H1 (cell line): ENCODE data around the gene UBE2E2. TPM values are rescaled to one million over a fixed set of nuclear protein-coding genes. Genes with fewer than 3 reads are reported as not detected.

Source experiments
- CTCF ChIA-PET: fragments of 300-600 bp; sonication (Branson Sonifier 250); formaldehyde crosslinking; loops from one replicate; lab custom pipeline; 2021; ENCODE audit not compliant: partially characterized antibody; lab: Charles Lee
- POLR2A ChIA-PET: fragments of 300-600 bp; sonication (Branson Sonifier 250); formaldehyde crosslinking; loops from one replicate; lab custom pipeline; 2021; ENCODE audit warnings: inconsistent platforms; ENCODE audit not compliant: partially characterized antibody; lab: Charles Lee
- DNase-seq, 2 experiments: peaks; one replicate each; pipeline versions ENCODE4 v3.0.0 to v3.0.0-alpha.2; 2010 to 2022; ENCODE audit warnings: low spot score in 2 of 2, low read depth in 1 of 2, mixed read lengths in 1 of 2
- FAIRE-seq: peaks from 2 replicates; lab custom pipeline; 2011; peaks lifted over from hg19 to GRCh38; lab: Jason Lieb, UNC
- H2AFZ ChIP-seq: 2 replicates; pipeline ENCODE4 v1.8.1; 2012; ENCODE audit warnings: low read length, inconsistent platforms
- H2AK5ac ChIP-seq: 2 replicates; pipeline ENCODE4 v1.6.1; 2013; ENCODE audit warnings: low read depth, low read length
- H2BK120ac ChIP-seq: replicated peaks from 2 replicates; pipeline ENCODE3; 2013; ENCODE audit warnings: low read depth, low read length, inconsistent platforms
- H2BK12ac ChIP-seq: 2 replicates; pipeline ENCODE4 v1.6.1; 2013; ENCODE audit warnings: low read depth, low read length
- H2BK15ac ChIP-seq: 2 replicates; pipeline ENCODE4 v1.6.1; 2013; ENCODE audit warnings: low read length
- H2BK20ac ChIP-seq: 2 replicates; pipeline ENCODE4 v1.6.1; 2013; ENCODE audit warnings: low read length
- H2BK5ac ChIP-seq: 2 replicates; pipeline ENCODE4 v1.6.1; 2013; ENCODE audit warnings: low read depth, low read length
- H3K14ac ChIP-seq: 2 replicates; pipeline ENCODE4 v1.6.1; 2013; ENCODE audit warnings: inconsistent platforms; ENCODE audit not compliant: insufficient read length
- H3K18ac ChIP-seq: 2 replicates; pipeline ENCODE4 v1.6.1; 2013; ENCODE audit warnings: low read length; ENCODE audit errors: extremely low read depth
- H3K23ac ChIP-seq: 2 replicates; pipeline ENCODE4 v1.6.1; 2013; ENCODE audit warnings: inconsistent platforms; ENCODE audit not compliant: insufficient read length
- H3K23me2 ChIP-seq: 2 replicates; pipeline ENCODE4 v1.6.1; 2013; ENCODE audit warnings: low read depth, low read length
- H3K27ac ChIP-seq: 2 replicates; pipeline ENCODE4 v1.6.1; 2011; ENCODE audit warnings: low read depth, low read length, inconsistent platforms
- H3K27me3 ChIP-seq, 4 experiments: replicated peaks in 1 of 4; 1 replicate in 1 of 4; 2 replicates in 3 of 4; pipeline versions ENCODE4 v1.6.1 to v1.8.1; 2011 to 2013; ENCODE audit warnings: low read length in 3 of 4, mild to moderate bottlenecking in 3 of 4, inconsistent platforms in 2 of 4, mixed read lengths in 2 of 4, moderate library complexity in 1 of 4; ENCODE audit not compliant: control insufficient read depth in 3 of 4, insufficient read depth in 3 of 4; ENCODE audit errors: extremely low read depth in 1 of 4
- H3K36me3 ChIP-seq, 4 experiments: 2 replicates each; pipeline versions ENCODE4 v1.6.1 to v1.8.1; 2011 to 2013; ENCODE audit warnings: mild to moderate bottlenecking in 4 of 4, low read length in 3 of 4, moderate library complexity in 2 of 4, control low read depth in 1 of 4, inconsistent platforms in 1 of 4; ENCODE audit not compliant: insufficient read depth in 4 of 4, control insufficient read depth in 2 of 4
- H3K4ac ChIP-seq: replicated peaks from 2 replicates; pipeline ENCODE3; 2013; ENCODE audit warnings: low read length, low read depth, mixed read lengths, inconsistent platforms; ENCODE audit not compliant: insufficient read length
- H3K4me1 ChIP-seq, 4 experiments: replicated peaks in 1 of 4; 1 replicate in 1 of 4; 2 replicates in 3 of 4; pipeline versions ENCODE4 v1.6.1 to v1.8.1; 2011 to 2013; ENCODE audit warnings: low read length in 3 of 4, inconsistent platforms in 2 of 4, mixed read lengths in 1 of 4; ENCODE audit not compliant: insufficient read depth in 4 of 4, control insufficient read depth in 3 of 4
- H3K4me2 ChIP-seq, 2 experiments: 2 replicates each; pipeline versions ENCODE4 v1.6.1 to v1.8.1; 2011 to 2013; ENCODE audit warnings: low read depth in 2 of 2, low read length in 2 of 2, control low read depth in 1 of 2, inconsistent platforms in 1 of 2, mild to moderate bottlenecking in 1 of 2; ENCODE audit not compliant: insufficient read depth in 1 of 2
- H3K4me3 ChIP-seq, 4 experiments: fragments of 200-600, 300-600 bp in 1 of 4; sonication (generic), shearing (Covaris generic), sonication (Bioruptor Twin) in 1 of 4; 2 replicates each; pipeline versions ENCODE4 v1.5.1 to v1.8.1; 2011 to 2016; ENCODE audit warnings: low read length in 4 of 4, low read depth in 3 of 4, control low read depth in 2 of 4, inconsistent platforms in 2 of 4, mild to moderate bottlenecking in 2 of 4, mixed read lengths in 1 of 4, moderate library complexity in 1 of 4; ENCODE audit not compliant: insufficient read depth in 2 of 4; ENCODE audit errors: extremely low read depth in 1 of 4
- H3K56ac ChIP-seq: replicated peaks from 2 replicates; pipeline ENCODE3; 2013; ENCODE audit warnings: low read depth, mild to moderate bottlenecking, mixed read lengths, low read length, inconsistent platforms; ENCODE audit not compliant: insufficient read length
- H3K79me1 ChIP-seq: 2 replicates; pipeline ENCODE4 v1.6.1; 2013; ENCODE audit warnings: low read depth, low read length, control low read depth
- H3K79me2 ChIP-seq, 2 experiments: 2 replicates each; pipeline versions ENCODE4 v1.6.1 to v1.8.1; 2012 to 2013; ENCODE audit warnings: low read length in 2 of 2, mild to moderate bottlenecking in 2 of 2, inconsistent platforms in 1 of 2; ENCODE audit not compliant: insufficient read depth in 2 of 2, control insufficient read depth in 1 of 2
- H3K9ac ChIP-seq, 4 experiments: replicated peaks in 1 of 4; 1 replicate in 1 of 4; 2 replicates in 3 of 4; pipeline versions ENCODE4 v1.6.1 to v1.8.1; 2011 to 2013; ENCODE audit warnings: low read depth in 3 of 4, low read length in 3 of 4, control low read depth in 2 of 4, mild to moderate bottlenecking in 2 of 4, moderate library complexity in 2 of 4, inconsistent platforms in 1 of 4; ENCODE audit errors: extremely low read depth in 1 of 4
- H3K9me3 ChIP-seq, 2 experiments: 2 replicates each; pipeline versions ENCODE4 v1.6.1 to v1.8.1; 2012 to 2013; ENCODE audit warnings: mild to moderate bottlenecking in 2 of 2, moderate library complexity in 2 of 2, control low read depth in 1 of 2, inconsistent platforms in 1 of 2, low read depth in 1 of 2, low read length in 1 of 2, mixed read lengths in 1 of 2; ENCODE audit not compliant: insufficient read depth in 2 of 2
- H4K20me1 ChIP-seq, 2 experiments: replicated peaks in 1 of 2; 2 replicates each; pipeline versions ENCODE3 to v1.8.1; 2011 to 2013; ENCODE audit warnings: inconsistent platforms in 2 of 2, low read length in 2 of 2, mild to moderate bottlenecking in 1 of 2; ENCODE audit not compliant: insufficient read depth in 2 of 2, control insufficient read depth in 1 of 2
- H4K5ac ChIP-seq: 2 replicates; pipeline ENCODE4 v1.6.1; 2013; ENCODE audit warnings: low read length, low read depth, mixed read lengths, inconsistent platforms; ENCODE audit not compliant: insufficient read length
- H4K8ac ChIP-seq: 2 replicates; pipeline ENCODE4 v1.8.0; 2013; ENCODE audit warnings: mild to moderate bottlenecking, moderate library complexity, low read length, inconsistent platforms; ENCODE audit not compliant: insufficient read depth; ENCODE audit errors: extremely low read depth
- H4K91ac ChIP-seq: replicated peaks from 2 replicates; pipeline ENCODE3; 2013; ENCODE audit warnings: low read length, mixed read lengths, inconsistent platforms; ENCODE audit not compliant: insufficient read length
- ASH2L ChIP-seq: fragments of 200-600, 300-600 bp; sonication (generic); IDR thresholded peaks from one replicate; pipeline ENCODE4 v1.7.1; 2017; ENCODE audit warnings: low read length
- CEBPB ChIP-seq: IDR thresholded peaks from 2 replicates; pipeline ENCODE4 v1.6.1; 2012; ENCODE audit warnings: low read depth, low read length
- EGR1 ChIP-seq: IDR thresholded peaks from 2 replicates; pipeline ENCODE4 v1.6.1; 2011; ENCODE audit warnings: low read depth, low read length, borderline replicate concordance
- JUN ChIP-seq: IDR thresholded peaks from 2 replicates; pipeline ENCODE4 v1.6.1; 2011; ENCODE audit warnings: low read depth, mild to moderate bottlenecking, improper control_type of control experiment, low read length
- KDM4A ChIP-seq: IDR thresholded peaks from one replicate; pipeline ENCODE4 v1.7.1; 2012; ENCODE audit warnings: low read depth, mild to moderate bottlenecking, moderate library complexity, low read length, inconsistent platforms; ENCODE audit not compliant: severe bottlenecking
- SIN3A ChIP-seq, 2 experiments: IDR thresholded peaks in 1 of 2; conservative IDR thresholded peaks in 1 of 2; 2 replicates each; pipeline ENCODE4 v1.6.1; 2011 to 2012; ENCODE audit warnings: low read length in 2 of 2, improper control_type of control experiment in 1 of 2, low read depth in 1 of 2, mild to moderate bottlenecking in 1 of 2
- TCF12 ChIP-seq: IDR thresholded peaks from 2 replicates; pipeline ENCODE4 v1.6.1; 2011; ENCODE audit warnings: low read depth, mild to moderate bottlenecking, low read length
- ZNF274 ChIP-seq: IDR thresholded peaks from 2 replicates; pipeline ENCODE4 v1.7.0; 2012; ENCODE audit warnings: low read length, borderline replicate concordance; ENCODE audit errors: extremely low read depth
- WGBS, 2 experiments: shearing (Covaris generic) in 1 of 2; methylation state at CpG; one replicate each; pipeline versions ENCODE4 v1.1.6 to v1.1.7; 2013 to 2015; ENCODE audit warnings: low lambda C conversion rate in 2 of 2, mixed read lengths in 2 of 2, inconsistent platforms in 1 of 2, low coverage in 1 of 2, missing lambda C conversion rate in 1 of 2; ENCODE audit not compliant: insufficient replicate concordance in 2 of 2, insufficient coverage in 1 of 2, insufficient read length in 1 of 2; ENCODE audit errors: extremely low coverage in 1 of 2, missing lambda C conversion rate in 1 of 2; 5-methylcytosine and 5-hydroxymethylcytosine counted together
- polyA plus RNA-seq, 7 experiments: library from polyadenylated mRNA; depleted of rRNA in 3 of 7; stranded (reverse) in 5 of 7; unstranded in 2 of 7; fragments of >200 nt in 5 of 7; fragments of 200-250 nt in 2 of 7; gene quantifications; 1 replicate in 5 of 7; 2 replicates in 1 of 7; 4 replicates in 1 of 7; pipeline versions ENCODE4 v1.2.1 to v1.2.3, GENCODE V29; 2011 to 2013; ENCODE audit warnings: missing spikeins in 2 of 7, mixed read lengths in 2 of 7
- total RNA-seq: library from RNA; stranded (reverse); fragmentation: NEBNext Ultra II Directional; extraction: Animal tissue kit (Norgen Biotek cat#: 25700); gene quantifications from 2 replicates; pipeline ENCODE4 v1.2.1, GENCODE V29; 2021
- TF ChIP-seq, protein P1 (sequence below): IDR thresholded peaks from 2 replicates; pipeline ENCODE4 v1.6.1; 2012; ENCODE audit warnings: low read length, inconsistent platforms
- TF ChIP-seq, protein P2 (sequence below): IDR thresholded peaks from 2 replicates; pipeline ENCODE4 v1.6.1; 2012; ENCODE audit warnings: inconsistent platforms
- TF ChIP-seq, protein P3 (sequence below): IDR thresholded peaks from 2 replicates; pipeline ENCODE4 v1.6.1; 2012; ENCODE audit warnings: inconsistent platforms

Gene UBE2E2
- total and polyA plus RNA-seq, 2 of the 8 experiments (the other 6 are each of a cell fraction or from before 2014, with no cell fraction given) = 57.6 to 70.6 TPM

DNA sequence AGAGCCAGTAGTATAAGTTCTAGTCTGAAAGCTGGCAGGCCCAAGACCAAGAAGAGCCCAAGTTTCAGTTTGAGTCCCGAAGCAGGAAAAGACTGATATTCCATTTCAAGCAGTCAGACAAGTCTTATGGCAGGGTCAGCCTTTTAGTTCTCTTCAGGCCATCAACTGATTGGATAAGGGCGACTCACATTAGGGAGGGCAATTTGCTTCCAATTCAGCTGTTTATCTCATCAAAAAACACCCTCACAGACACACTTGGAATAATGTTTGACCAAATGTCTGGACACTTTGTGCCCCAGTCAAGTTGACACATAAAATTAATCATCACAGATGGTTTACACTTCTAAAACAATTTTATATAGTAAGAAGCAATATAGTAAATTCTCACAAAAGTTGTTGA lies 69.7 kb downstream of the UBE2E2 start:
- WGBS, 2 experiments = 98% methylated on average over 2 of the region's 2 CpGs; no CpG with 5 or more reads in 1 of the 2 experiments
- ChIA-PET CTCF (no interaction called here), POLR2A (no interaction called here)
- Histone ChIP-seq H4K91ac (no peak overlapping the region), H2BK15ac (no peak overlapping the region), H4K5ac (no peak overlapping the region), H3K4me1 (no peaks in the 10 kb centered on the region; a peak in 1 of 7 replicates), H2BK5ac (no peak overlapping the region), H3K27me3 (no peaks in the 10 kb centered on the region), H3K36me3 (peaks cover 0 to 14% (median 0%) of the 10 kb centered on the region in 4 experiments; a peak in 1 of 8 replicates), H3K4me3 (no peak overlapping the region), H4K20me1 (no peaks in the 10 kb centered on the region), H2BK20ac (no peak overlapping the region), H3K79me2 (0 out of 4 replicates have a peak, but pooled peaks cover 0 to 5% of the 10 kb centered on the region in 2 experiments), H3K4ac (no peak overlapping the region), H4K8ac (no peak overlapping the region), H3K9me3 (peaks cover 0 to 23% of the 10 kb centered on the region in 2 experiments; a peak in 2 of 4 replicates), H2AFZ (no peak overlapping the region), H2AK5ac (no peak overlapping the region), H3K14ac (no peak overlapping the region), H3K18ac (no peak overlapping the region), H3K9ac (no peak overlapping the region), H2BK12ac (no peak overlapping the region), H2BK120ac (no peak overlapping the region), H3K79me1 (no peaks in the 10 kb centered on the region; the same call in none of the 2 replicates), H3K56ac (no peak overlapping the region), H3K4me2 (no peak overlapping the region), H3K27ac (no peak overlapping the region), H3K23ac (no peak overlapping the region), H3K23me2 (no peaks in the 10 kb centered on the region)
- DNase-seq = no peak
- FAIRE-seq = no peak
- TF ChIP-seq CEBPB (no peak), JUN (no peak), ZNF274 (no peak), ASH2L (no peak), SIN3A (conservative IDR thresholded peaks at IDR 0.05 in 1 of 2, IDR thresholded peaks at IDR 0.05 in 1 of 2; ENCODE audit: low read depth in 1 of 2, low read length in 2 of 2) (no peak), KDM4A (no peak), EGR1 (no peak), TCF12 (no peak)
- TF ChIP-seq, protein P1, sequence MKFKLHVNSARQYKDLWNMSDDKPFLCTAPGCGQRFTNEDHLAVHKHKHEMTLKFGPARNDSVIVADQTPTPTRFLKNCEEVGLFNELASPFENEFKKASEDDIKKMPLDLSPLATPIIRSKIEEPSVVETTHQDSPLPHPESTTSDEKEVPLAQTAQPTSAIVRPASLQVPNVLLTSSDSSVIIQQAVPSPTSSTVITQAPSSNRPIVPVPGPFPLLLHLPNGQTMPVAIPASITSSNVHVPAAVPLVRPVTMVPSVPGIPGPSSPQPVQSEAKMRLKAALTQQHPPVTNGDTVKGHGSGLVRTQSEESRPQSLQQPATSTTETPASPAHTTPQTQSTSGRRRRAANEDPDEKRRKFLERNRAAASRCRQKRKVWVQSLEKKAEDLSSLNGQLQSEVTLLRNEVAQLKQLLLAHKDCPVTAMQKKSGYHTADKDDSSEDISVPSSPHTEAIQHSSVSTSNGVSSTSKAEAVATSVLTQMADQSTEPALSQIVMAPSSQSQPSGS = no peak
- TF ChIP-seq, protein P2, sequence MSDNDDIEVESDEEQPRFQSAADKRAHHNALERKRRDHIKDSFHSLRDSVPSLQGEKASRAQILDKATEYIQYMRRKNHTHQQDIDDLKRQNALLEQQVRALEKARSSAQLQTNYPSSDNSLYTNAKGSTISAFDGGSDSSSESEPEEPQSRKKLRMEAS = no peak
- TF ChIP-seq, protein P3, sequence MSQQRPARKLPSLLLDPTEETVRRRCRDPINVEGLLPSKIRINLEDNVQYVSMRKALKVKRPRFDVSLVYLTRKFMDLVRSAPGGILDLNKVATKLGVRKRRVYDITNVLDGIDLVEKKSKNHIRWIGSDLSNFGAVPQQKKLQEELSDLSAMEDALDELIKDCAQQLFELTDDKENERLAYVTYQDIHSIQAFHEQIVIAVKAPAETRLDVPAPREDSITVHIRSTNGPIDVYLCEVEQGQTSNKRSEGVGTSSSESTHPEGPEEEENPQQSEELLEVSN = no peak
